Measurements from ENCODE around the gene ILKAP.

DNA sequence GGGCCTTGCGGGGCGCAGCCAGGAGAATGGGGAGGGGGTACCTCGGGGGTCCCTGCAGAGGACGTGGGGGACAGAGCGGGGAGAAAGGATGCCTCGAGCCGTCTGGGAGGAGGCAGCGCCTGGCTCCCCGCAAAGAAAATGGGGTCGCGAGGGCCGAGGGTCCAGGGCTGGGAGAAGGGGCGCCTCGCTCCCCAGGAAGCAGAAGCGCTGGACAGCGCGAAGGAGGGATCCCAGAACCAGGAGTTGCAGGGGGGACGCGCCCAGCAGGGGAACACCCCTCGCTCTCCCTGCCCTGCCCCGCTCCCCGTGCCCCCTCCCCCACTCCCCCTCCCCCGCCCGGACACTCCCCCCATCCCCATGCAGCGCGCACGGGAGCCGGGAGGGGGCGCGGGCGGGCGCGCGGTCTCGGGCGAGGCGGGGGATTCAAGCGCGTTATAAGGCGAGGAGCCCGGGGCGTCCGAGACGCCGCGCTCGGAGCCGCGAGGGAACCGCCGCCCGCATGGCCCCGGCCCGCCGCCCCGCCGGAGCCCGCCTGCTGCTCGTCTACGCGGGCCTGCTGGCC is 44.9 kb downstream of the ILKAP start, which contains the start of gene ERFE:
- TF ChIP-seq, protein P1, sequence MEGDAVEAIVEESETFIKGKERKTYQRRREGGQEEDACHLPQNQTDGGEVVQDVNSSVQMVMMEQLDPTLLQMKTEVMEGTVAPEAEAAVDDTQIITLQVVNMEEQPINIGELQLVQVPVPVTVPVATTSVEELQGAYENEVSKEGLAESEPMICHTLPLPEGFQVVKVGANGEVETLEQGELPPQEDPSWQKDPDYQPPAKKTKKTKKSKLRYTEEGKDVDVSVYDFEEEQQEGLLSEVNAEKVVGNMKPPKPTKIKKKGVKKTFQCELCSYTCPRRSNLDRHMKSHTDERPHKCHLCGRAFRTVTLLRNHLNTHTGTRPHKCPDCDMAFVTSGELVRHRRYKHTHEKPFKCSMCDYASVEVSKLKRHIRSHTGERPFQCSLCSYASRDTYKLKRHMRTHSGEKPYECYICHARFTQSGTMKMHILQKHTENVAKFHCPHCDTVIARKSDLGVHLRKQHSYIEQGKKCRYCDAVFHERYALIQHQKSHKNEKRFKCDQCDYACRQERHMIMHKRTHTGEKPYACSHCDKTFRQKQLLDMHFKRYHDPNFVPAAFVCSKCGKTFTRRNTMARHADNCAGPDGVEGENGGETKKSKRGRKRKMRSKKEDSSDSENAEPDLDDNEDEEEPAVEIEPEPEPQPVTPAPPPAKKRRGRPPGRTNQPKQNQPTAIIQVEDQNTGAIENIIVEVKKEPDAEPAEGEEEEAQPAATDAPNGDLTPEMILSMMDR (IDR thresholded peaks at IDR 0.05) = peak; percentile 62
- no peak for TF ChIP-seq EZH2 (IDR thresholded peaks at IDR 0.05; ENCODE audit: borderline replicate concordance, insufficient read depth, low read depth, low read length, poor library complexity, severe bottlenecking)
